GM12873 (cell line): ENCODE results near the gene ATP2B1.

Experiments
- CTCF ChIP-seq: IDR thresholded peaks from 2 replicates; pipeline ENCODE4 v1.5.1; 2012; ENCODE audit warnings: low read depth, mild to moderate bottlenecking, moderate library complexity, low read length, control low read depth; ENCODE audit not compliant: insufficient read depth; ENCODE audit errors: missing control alignments

ATP2B1 gene

GRCh38 chr12:89568484-89568883 lies 140.2 kb downstream of the ATP2B1 start:
- no peak for TF ChIP-seq CTCF

GRCh38 chr12:89567691-89568239 lies 140.9 kb downstream of the ATP2B1 start:
- TF ChIP-seq CTCF, result no peak

GRCh38 chr12:89566615-89567014 lies 142.0 kb downstream of the ATP2B1 start:
- no peak for TF ChIP-seq CTCF

- TF ChIP-seq CTCF, result no peak
Measured at GRCh38 chr12:89565002-89565401, 143.6 kb downstream of the ATP2B1 start.

- no peak for TF ChIP-seq CTCF
Measured at GRCh38 chr12:89559753-89560152, 148.9 kb downstream of the ATP2B1 start.

GRCh38 chr12:89556976-89557375 lies 151.7 kb downstream of the ATP2B1 start:
- no peak for TF ChIP-seq CTCF

GRCh38 chr12:89552376-89552775 lies 156.3 kb downstream of the ATP2B1 start:
- no peak for TF ChIP-seq CTCF
